Left hindlimb (tissue), 1 donor: ENCODE results near the gene SMIM31.

Experiments used
- DNase-seq: peaks from one replicate; pipeline ENCODE4 v3.0.0-alpha.2; 2018

SMIM31 gene

GRCh38 chr4:164789047-164789446 lies 35.1 kb downstream of the SMIM31 start:
- DNase-seq = no peak

GRCh38 chr4:164790249-164790648 lies 36.3 kb downstream of the SMIM31 start:
- DNase-seq = no peak

- no peak for DNase-seq
These were observed 45.5 kb downstream of the SMIM31 start for GRCh38 chr4:164799410-164799809.

- DNase-seq = no peak
These were observed 46.9 kb downstream of the SMIM31 start for GRCh38 chr4:164800786-164801185.

GRCh38 chr4:164802301-164802901 lies 48.5 kb downstream of the SMIM31 start:
- DNase-seq = no peak

- no peak for DNase-seq
These were observed 49.8 kb downstream of the SMIM31 start for GRCh38 chr4:164803702-164804101.

GRCh38 chr4:164807611-164808010 lies 53.7 kb downstream of the SMIM31 start:
- DNase-seq = no peak

GRCh38 chr4:164813554-164813953 lies 59.6 kb downstream of the SMIM31 start:
- no peak for DNase-seq

GRCh38 chr4:164815711-164816110 lies 61.8 kb downstream of the SMIM31 start:
- no peak for DNase-seq

GRCh38 chr4:164819366-164819765 lies 65.4 kb downstream of the SMIM31 start:
- DNase-seq = no peak

GRCh38 chr4:164821711-164822110 lies 67.8 kb downstream of the SMIM31 start:
- DNase-seq = no peak

- DNase-seq = no peak
These were observed 70.7 kb downstream of the SMIM31 start for GRCh38 chr4:164824581-164824980.

GRCh38 chr4:164828955-164829354 lies 75.0 kb downstream of the SMIM31 start:
- DNase-seq = no peak

GRCh38 chr4:164846566-164846965 lies 92.6 kb downstream of the SMIM31 start:
- no peak for DNase-seq

- DNase-seq = no peak
These were observed 93.1 kb downstream of the SMIM31 start for GRCh38 chr4:164847016-164847415.

- no peak for DNase-seq
These were observed 94.2 kb downstream of the SMIM31 start for GRCh38 chr4:164847967-164848649.
